ENCODE results near the gene ATAD3B. TPM values are rescaled to one million over a fixed set of nuclear protein-coding genes. Genes with fewer than 3 reads are reported as not detected.
"Not testable (repeated sequence)": the region's sequence is repeated elsewhere in the genome, so short reads cannot be mapped to it uniquely, and the experiment has no call there.

ATAD3B gene
- total and polyA plus RNA-seq, 2 of the 13 experiments (the other 11 are each of a cell fraction or from before 2014, with no cell fraction given) = 9.6 to 31.1 TPM

GRCh38 chr1:1504777-1505365 is 33.3 kb downstream of the ATAD3B start (continued):
- TF ChIP-seq USF2 (IDR thresholded peaks at IDR 0.05; ENCODE audit: low read depth, low read length) (peak; percentile 73), USF2 (CRISPR knock-in tag; IDR thresholded peaks at IDR 0.05; ENCODE audit: borderline replicate concordance) (peak; percentile 90; the same call in 1 of the 2 replicates), STAG1 (CRISPR knock-in tag; IDR thresholded peaks at IDR 0.05) (peak; percentile 61), CTCF (CRISPR knock-in tag; IDR thresholded peaks at IDR 0.05) (peak; percentile 79), MEF2D (CRISPR knock-in tag; IDR thresholded peaks at IDR 0.05) (0 out of 2 replicates have a peak, but pooled peaks have one; percentile 13), DMAP1 (CRISPR knock-in tag; IDR thresholded peaks at IDR 0.05) (0 out of 2 replicates have a peak, but pooled peaks have one; percentile 36), TARDBP (CRISPR knock-in tag; IDR thresholded peaks at IDR 0.05) (peak; percentile 67; the same call in 1 of the 2 replicates), SOX6 (CRISPR knock-in tag; IDR thresholded peaks at IDR 0.05) (peak; percentile 61), SALL1 (CRISPR knock-in tag; IDR thresholded peaks at IDR 0.05) (0 out of 2 replicates have a peak, but pooled peaks have one; percentile 10), ZNF430 (CRISPR knock-in tag; IDR thresholded peaks at IDR 0.05) (0 out of 2 replicates have a peak, but pooled peaks have one; percentile 39), IKZF5 (CRISPR knock-in tag; IDR thresholded peaks at IDR 0.05) (0 out of 2 replicates have a peak, but pooled peaks have one; percentile 43), MTERF4 (CRISPR knock-in tag; IDR thresholded peaks at IDR 0.05) (peak; percentile 21; the same call in 1 of the 2 replicates), FOXK1 (CRISPR knock-in tag; IDR thresholded peaks at IDR 0.05; ENCODE audit: borderline replicate concordance, low read depth) (0 out of 2 replicates have a peak, but pooled peaks have one; percentile 40), NR2C2 (CRISPR knock-in tag; IDR thresholded peaks at IDR 0.05; ENCODE audit: borderline replicate concordance) (peak; percentile 33; the same call in 1 of the 2 replicates), ZNF350 (CRISPR knock-in tag; IDR thresholded peaks at IDR 0.05; ENCODE audit: borderline replicate concordance, low read depth) (0 out of 2 replicates have a peak, but pooled peaks have one; percentile 40), HMGXB4 (CRISPR knock-in tag; IDR thresholded peaks at IDR 0.05; ENCODE audit: borderline replicate concordance in 1 of 2, low read depth in 1 of 2) (peak; percentile 74 to 84; a peak in 3 of 4 replicates)
- not testable (repeated sequence) for TF ChIP-seq SOX6 (IDR thresholded peaks at IDR 0.05)
